Measurements from ENCODE around the gene PPP1R1C. TPM values are rescaled to one million over a fixed set of nuclear protein-coding genes. Genes with fewer than 3 reads are reported as not detected.

PPP1R1C gene
- total RNA-seq, 1 experiment from 2014 or later: 2.8 TPM

GRCh38 chr2:181999911-182000310, 14.3 kb downstream of the PPP1R1C start:
- POLR2A ChIA-PET: no interaction called here
- Histone ChIP-seq H3K4me1 (no peaks in the 10 kb centered on the region), H3K36me3 (ENCODE audit: control insufficient read depth, insufficient read depth, low read length) (no peaks in the 10 kb centered on the region), H3K9me3 (no peaks in the 10 kb centered on the region), H3K27me3 (replicated peaks; ENCODE audit: control insufficient read depth, insufficient read depth, low read length) (no peaks in the 10 kb centered on the region), H3K4me3 (ENCODE audit: low read depth, low read length) (no peak overlapping the region)
- CTCF ChIA-PET: no interaction called here
- no peak for TF ChIP-seq CTCF (IDR thresholded peaks at IDR 0.05; ENCODE audit: insufficient read depth in 1 of 2, low read depth in 1 of 2, low read length in 1 of 2, severe bottlenecking in 1 of 2, unreplicated experiment in 1 of 2)
- BruUV-seq (replicated peaks): no TSS peak
- intact Hi-C loops (cut with micrococcal nuclease; ENCODE audit: unreplicated experiment): no loop called here
- no peaks in the 10 kb centered on the region for H3K9me3 Mint-ChIP-seq (ENCODE audit: unreplicated experiment)
- H3K36me3 Mint-ChIP-seq (ENCODE audit: insufficient read depth, unreplicated experiment): no peaks in the 10 kb centered on the region
- peaks cover 5% of the 10 kb centered on the region for H3K27me3 Mint-ChIP-seq (ENCODE audit: insufficient read depth, unreplicated experiment)
- no peak overlapping the region for H3K4me3 Mint-ChIP-seq (ENCODE audit: unreplicated experiment)
- no peak for DNase-seq
- no peaks in the 10 kb centered on the region for H3K4me1 Mint-ChIP-seq (ENCODE audit: low read depth, unreplicated experiment)
- no peak overlapping the region for H3K27ac Mint-ChIP-seq (ENCODE audit: unreplicated experiment)

- Mint-ChIP-seq H3K27me3 (ENCODE audit: insufficient read depth, unreplicated experiment) (peaks cover 5% of the 10 kb centered on the region), H3K4me1 (ENCODE audit: low read depth, unreplicated experiment) (no peaks in the 10 kb centered on the region), H3K27ac (ENCODE audit: unreplicated experiment) (no peak overlapping the region), H3K4me3 (ENCODE audit: unreplicated experiment) (no peak overlapping the region), H3K36me3 (ENCODE audit: insufficient read depth, unreplicated experiment) (no peaks in the 10 kb centered on the region), H3K9me3 (ENCODE audit: unreplicated experiment) (no peaks in the 10 kb centered on the region)
- no peak for TF ChIP-seq CTCF (IDR thresholded peaks at IDR 0.05; ENCODE audit: insufficient read depth in 1 of 2, low read depth in 1 of 2, low read length in 1 of 2, severe bottlenecking in 1 of 2, unreplicated experiment in 1 of 2)
- no peaks in the 10 kb centered on the region for H3K9me3 ChIP-seq
- no peak for DNase-seq
- ChIA-PET POLR2A (no interaction called here), CTCF (no interaction called here)
- BruUV-seq (replicated peaks): no TSS peak
- H3K27me3 ChIP-seq (replicated peaks; ENCODE audit: control insufficient read depth, insufficient read depth, low read length): no peaks in the 10 kb centered on the region
- H3K4me3 ChIP-seq (ENCODE audit: low read depth, low read length): no peak overlapping the region
- no peaks in the 10 kb centered on the region for H3K4me1 ChIP-seq
- intact Hi-C loops (cut with micrococcal nuclease; ENCODE audit: unreplicated experiment): no loop called here
- H3K36me3 ChIP-seq (ENCODE audit: control insufficient read depth, insufficient read depth, low read length): no peaks in the 10 kb centered on the region
These were observed 19.4 kb downstream of the PPP1R1C start for GRCh38 chr2:182004945-182005520.

GRCh38 chr2:182006595-182007341, 21.1 kb downstream of the PPP1R1C start:
- POLR2A ChIA-PET: no interaction called here
- BruUV-seq (replicated peaks): no TSS peak
- no peaks in the 10 kb centered on the region for H3K36me3 Mint-ChIP-seq (ENCODE audit: insufficient read depth, unreplicated experiment)
- CTCF ChIA-PET: no interaction called here
- no peaks in the 10 kb centered on the region for H3K9me3 ChIP-seq
- H3K27ac Mint-ChIP-seq (ENCODE audit: unreplicated experiment): no peak overlapping the region
- intact Hi-C loops (cut with micrococcal nuclease; ENCODE audit: unreplicated experiment): no loop called here
- no peak overlapping the region for H3K4me3 ChIP-seq (ENCODE audit: low read depth, low read length)
- H3K4me1 ChIP-seq: no peaks in the 10 kb centered on the region
- DNase-seq: no peak
- no peak for TF ChIP-seq CTCF (IDR thresholded peaks at IDR 0.05; ENCODE audit: insufficient read depth in 1 of 2, low read depth in 1 of 2, low read length in 1 of 2, severe bottlenecking in 1 of 2, unreplicated experiment in 1 of 2)
- H3K4me3 Mint-ChIP-seq (ENCODE audit: unreplicated experiment): no peak overlapping the region
- H3K4me1 Mint-ChIP-seq (ENCODE audit: low read depth, unreplicated experiment): no peaks in the 10 kb centered on the region
- H3K27me3 Mint-ChIP-seq (ENCODE audit: insufficient read depth, unreplicated experiment): peaks cover 7% of the 10 kb centered on the region
- no peaks in the 10 kb centered on the region for H3K27me3 ChIP-seq (replicated peaks; ENCODE audit: control insufficient read depth, insufficient read depth, low read length)
- H3K36me3 ChIP-seq (ENCODE audit: control insufficient read depth, insufficient read depth, low read length): no peaks in the 10 kb centered on the region
- peaks cover under 1% of the 10 kb centered on the region for H3K9me3 Mint-ChIP-seq (ENCODE audit: unreplicated experiment)

Data from Caco-2 (cell line).